ENCODE data around the gene OPCML.

Gene OPCML

DNA sequence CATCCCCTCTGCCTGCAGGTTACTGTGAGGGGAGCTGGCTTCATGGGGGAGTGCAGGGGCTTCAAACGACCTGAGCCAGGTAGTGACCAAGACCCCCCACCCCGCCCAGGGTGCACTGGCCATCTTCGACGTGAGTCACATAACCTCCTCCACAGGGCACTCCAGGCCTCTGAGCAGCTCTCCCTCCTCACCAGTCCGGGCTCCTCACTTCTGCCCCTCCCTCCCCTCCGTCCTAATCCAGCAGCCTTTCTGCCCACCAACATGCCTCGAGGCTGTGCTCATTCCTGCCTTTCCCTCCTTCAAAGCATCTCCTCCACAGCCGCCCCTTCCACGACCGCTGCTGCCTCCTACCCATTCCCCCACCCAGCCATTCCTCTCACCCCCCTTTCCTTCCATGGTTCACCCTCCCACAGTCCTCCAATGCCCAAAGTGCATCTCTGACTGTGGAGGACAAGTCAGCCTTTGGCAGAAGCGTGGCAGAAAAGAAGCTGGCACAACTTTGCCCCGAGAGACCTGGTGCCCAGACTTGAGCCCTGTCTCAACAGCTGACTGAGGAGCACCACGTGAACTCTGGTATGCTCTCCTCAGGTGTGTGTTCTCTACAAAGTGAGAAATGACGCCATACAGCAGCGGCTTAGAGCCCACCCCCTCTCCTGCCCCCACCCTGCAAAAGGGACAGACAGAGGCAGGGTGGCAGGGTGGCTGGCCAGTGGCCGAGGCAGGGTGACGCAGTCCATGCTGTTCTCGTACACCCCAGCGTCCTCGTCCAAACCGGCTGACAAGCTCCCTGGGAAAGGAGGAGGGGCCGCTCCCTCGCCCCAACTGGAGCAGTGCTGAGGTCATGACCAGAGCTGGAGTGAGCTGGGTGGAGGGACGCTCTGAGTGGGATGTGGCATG lies 30.4 kb downstream of the OPCML start:
- no peak for DNase-seq

DNA sequence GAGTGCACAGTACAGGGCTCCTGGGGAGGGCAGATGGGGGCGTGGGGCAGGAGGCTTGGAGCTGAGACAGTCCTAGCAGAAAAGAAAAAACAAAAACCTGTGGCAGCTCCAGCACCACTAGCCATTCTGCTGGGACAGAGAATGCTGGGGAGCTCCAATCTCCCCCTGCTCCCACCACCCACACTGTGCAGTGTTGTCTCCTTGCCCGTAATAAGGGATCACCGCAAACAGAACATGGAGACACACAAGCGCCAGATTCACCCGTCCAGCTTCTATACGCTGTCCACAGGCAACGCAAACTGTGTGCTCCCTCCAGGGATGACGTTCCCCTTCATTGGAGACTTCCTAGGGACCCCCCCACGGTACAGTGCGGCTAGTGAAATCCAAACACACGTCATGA lies 31.4 kb downstream of the OPCML start:
- no peak for DNase-seq

DNA sequence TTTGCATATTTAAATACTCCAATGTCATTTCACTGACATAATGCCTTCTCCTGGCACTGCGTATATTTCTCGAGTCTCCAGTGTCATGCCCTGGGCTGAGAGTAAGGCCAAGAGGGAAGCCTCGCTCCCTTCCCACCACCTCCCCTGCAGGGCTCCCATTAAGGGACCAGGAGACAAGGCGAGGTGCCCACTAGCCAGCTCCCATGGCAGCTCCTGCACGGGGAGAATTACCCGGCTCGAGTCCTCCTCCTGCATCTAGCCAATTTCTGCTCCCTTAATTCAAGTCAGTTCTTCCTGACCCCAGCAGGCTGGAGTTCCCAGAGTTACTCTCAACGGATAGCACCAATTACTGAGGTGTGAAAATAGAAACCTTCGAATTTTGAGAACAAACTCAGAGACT lies 31.9 kb downstream of the OPCML start:
- DNase-seq: no peak

DNA sequence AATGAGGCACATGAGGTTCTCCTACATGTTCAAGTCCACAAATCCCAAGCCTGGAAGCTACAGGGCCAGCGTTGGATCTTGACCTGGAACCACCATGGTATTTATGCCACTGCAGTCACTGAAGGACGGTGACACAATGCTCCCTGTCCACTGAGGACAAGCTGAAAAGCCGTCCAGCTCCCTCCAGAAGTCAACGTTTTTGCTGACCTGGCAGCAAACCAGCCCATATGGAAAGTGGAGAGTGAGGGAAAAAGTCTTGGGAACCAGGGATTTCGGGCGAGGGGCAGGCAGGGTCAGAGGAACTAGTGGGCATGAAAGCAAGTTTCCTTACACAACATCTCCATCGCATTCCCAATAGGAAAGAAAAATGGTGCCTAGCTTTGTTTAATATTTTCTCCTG lies 33.3 kb downstream of the OPCML start:
- DNase-seq: no peak

DNA sequence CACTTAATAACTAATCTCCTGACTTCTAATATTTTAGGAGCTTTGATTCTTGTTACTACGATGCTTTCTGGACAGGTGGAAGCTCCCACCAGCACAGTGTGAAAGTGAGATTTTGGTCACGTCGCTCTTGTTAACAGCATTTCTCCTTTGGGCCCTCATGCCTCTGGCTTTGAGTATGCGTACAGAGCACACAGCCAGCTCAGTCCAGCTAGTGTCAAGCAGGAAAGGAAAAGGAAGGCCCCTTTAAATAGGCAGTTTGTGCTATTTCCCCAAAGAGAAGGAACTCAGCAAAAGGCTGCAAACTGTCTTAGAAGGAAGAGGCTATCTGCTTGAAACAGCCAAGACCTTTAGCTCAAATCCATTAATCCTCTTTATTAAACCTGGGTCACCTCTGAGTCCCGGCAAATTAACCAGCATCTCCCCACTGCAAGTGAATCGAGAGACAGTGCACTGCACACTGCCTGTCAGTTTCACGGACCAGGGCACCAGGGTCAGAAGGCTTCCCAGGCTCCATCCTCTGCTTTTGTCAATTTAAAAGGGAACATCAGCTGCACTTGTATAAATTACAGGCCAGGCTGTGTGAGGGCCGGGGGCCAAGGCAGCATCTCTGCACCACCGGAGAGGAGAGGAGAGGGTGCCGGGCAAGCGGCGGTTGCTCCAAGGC lies 34.7 kb downstream of the OPCML start:
- no peak for DNase-seq

DNA sequence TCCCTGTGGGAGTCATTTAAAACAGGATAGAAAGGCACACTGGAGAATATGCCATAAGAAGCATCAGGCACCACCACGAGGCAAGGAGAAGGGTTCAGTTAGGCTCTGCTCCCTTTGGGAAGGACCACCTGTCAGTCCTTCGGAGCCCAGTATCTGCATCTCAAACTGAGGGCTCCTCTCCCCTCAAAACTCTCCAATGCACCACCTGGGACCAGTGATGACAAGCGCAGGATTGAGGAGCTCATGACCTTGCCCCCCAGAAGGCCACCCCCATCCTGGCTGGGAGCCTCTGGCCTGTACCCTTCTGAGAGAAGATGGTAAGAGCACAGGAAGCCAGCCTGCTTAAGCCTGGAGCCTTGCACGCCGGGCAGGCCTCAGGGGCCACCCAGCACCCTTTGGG lies 39.4 kb downstream of the OPCML start:
- DNase-seq: no peak

DNA sequence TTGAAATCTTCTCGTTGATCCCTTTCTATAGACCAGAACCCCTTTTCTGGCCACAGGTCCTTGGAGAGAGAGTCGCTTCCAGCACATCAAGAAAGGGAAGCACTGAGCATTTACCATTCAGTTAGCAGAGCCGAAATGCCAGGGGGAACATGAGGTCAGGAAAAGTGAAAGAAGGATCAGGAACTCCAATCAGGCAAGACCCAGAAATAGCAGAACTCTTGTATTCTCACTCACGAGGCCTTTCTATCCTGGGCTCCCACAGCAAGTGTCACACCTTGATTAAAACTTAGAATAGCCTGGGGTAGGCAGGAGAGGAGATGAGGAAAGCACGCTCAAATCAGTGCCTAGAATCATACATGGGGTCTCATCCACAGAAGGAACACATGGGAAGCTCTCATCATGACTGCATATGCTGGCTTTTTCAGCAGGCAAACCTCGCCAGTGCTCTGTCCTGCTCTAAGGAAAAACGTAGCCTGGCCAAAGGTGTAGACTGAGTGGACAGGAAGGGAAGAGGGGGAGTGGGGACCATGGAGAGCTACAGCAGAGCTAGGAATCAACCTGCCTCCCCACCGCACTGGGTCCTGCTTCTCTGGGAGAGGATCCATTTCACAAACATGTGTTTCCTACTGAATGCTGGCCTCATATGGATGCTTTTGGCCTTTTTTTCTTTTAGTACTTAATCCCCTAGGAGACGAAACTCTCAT lies 40.5 kb downstream of the OPCML start:
- no peak for DNase-seq

DNA sequence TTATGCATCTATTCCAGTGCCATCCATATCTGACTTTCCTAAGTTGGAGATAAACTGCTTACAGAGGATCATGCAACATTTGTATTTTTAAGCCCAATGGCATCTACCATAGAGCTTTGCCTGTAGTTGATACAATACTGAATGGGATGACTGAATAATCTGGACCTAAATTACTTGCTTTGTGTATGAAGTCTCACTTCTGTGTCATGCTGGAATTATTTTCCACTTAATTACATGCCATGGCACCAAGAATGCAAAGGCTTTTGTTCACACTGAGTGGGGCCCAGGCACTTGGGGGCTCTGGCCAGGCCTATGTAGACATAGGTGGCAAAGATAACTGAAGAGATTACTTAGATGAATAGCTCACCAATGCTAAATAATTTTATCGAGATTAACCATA lies 51.6 kb downstream of the OPCML start:
- no peak for DNase-seq

DNA sequence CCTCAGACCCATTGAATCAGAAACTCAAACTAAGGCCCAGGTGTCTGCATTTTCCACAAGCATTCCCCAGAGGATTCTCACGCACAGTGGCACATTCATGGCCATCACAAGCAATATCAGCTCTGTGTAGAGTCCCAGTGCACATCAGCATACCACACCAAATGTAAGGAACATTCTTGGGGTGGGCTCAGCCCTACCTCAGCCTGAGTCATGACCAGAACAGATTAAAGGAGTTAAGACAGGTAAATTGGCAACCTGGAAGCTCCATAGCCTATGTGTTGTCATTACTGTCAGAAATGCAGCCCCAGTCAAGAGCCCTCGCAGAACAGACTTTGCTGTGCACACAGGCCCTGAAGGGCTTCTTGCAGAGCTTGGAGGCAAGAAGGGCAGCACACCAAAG lies 53.1 kb downstream of the OPCML start:
- DNase-seq: no peak

DNA sequence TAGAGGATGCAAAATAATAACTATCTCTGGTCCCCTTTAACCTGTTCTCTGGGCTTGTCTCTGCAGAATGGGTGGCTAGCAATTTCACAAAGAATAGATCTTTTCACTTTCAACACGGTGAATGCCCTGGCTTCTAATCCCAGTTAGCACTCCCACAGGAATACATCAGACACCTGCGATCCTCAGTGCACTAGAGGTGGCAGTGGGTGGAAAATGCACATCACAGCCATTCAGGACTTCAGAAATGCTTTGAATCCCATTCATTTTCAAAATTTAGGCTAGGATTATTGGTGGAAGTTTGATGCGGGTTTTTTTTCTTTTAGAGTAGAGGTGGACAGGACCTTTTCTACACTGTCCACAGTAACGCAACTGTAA lies 55.1 kb downstream of the OPCML start:
- DNase-seq: no peak

DNA sequence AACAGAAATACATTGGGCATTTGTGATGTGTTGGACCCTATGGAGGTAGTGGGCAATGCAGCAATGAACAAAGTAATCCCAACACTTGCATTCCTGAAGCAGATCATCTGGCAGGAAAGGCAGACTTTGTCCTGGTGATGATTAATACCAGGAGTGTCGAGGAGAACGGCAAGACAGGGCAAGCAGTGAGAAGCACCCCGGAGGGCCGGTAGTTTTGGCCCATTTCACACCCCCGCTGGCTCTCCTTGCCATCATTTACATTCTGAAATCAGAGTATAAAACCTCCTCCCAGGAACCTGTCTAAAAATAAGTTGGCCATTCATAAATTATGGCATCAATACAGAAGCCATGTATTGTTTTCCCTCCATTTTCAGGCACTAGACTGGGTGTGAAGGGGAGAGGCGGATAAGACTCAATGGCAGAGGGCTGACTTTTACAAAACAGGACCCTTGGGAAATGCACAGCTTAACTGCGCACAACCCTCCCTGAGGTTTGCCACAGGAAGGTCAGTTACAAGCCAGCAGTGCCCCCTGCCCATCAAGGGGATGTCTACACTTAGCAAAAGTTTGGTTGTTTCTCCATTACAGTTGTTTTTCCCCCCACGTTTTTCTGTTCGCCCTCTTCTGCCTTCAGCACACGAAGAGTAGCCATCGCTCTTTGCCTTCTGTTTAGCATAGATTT lies 55.6 kb downstream of the OPCML start:
- no peak for DNase-seq

DNA sequence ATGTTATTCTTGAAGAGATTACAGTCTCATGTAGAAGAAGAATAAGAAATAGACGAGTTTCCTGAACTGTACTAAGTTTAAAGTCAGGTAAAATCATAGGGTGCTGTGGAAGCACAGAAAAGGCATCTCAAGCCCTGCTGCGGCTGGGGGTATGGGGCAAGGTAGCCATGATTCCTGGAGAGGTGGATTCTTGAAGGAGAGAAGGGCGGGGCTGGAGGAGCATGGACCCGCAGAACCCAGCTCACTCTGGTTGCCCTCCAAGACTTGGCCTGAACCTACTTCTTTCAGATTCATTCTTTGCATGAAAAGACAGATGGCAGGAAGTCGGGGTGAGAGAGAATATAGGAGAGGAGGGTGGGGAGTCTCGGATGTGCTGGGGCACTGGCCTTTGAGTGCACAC lies 57.8 kb downstream of the OPCML start:
- no peak for DNase-seq

DNA sequence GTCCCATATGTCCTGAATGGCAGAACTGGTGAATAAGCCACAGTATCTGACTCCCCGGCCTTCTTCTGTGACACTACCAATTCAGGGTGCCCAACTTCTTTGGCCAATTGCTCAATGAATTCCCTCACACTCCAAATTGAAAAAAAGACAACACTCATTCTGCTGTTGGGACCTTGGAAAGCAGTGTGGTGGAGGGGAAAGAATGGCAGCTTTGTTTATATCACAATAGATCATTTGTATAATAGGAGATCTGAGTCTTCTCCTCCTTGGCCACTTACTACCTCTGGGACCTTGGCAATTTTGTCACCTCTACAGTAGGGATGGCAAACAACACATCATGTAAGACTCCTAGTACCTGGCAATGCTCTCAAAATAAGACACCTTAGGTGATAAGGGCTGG lies 64.6 kb downstream of the OPCML start:
- no peak for DNase-seq

DNA sequence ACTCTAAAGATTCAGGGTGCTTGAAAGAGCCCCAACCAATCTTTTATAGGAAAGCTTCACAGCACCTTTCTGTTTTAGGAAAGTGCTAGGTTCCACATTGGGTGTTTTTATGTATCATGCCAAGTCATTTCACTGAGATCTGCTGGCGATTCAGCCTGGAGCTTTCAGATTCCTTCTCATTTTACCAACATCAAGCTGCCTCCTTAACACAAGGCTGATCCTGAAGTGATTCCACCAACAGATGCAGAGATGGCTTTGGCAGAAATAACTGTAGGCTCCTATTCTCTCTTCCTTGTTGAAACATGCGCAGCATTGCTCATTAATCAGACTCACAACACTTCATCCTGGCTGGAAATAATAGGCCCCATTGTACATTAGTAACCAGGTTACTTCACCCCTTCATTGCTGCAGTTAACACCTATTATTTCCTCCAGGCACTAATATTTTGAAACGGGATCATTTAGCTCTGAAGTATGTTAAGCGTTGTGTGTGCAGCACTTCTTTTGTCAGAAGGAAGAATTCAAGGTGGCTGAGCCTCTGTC lies 89.0 kb downstream of the OPCML start:
- DNase-seq: no peak

DNA sequence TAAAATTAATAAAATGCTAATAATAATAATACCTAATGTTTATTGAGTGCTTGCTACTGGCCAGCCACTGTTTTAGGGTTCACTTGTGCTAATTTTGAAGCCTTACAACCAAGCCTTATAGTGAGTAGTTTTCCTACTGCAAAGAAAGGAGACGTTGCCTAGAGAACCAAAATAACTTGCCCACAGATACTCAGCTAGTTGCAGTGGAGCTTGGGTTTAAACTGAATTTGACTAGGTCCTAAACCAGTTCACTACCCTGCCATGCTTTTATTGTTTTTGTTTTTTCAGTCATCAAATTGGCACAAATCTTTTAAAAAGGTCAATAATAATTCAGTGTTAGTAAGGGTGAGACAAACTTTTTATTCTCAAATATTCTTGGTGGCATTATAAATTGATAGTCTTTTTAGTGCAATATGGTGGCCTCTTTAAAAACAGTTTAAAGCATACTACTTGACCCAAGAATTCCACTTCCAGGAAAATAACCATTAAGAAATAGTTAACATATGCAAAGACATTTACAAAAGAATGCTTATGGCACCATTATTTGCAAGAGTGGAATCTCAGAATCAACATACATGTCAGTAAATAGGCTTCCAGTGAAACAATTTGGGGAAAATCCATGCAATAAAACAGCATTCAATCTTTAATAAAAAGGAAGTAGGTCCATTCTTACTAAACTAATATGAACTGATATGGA lies 90.2 kb downstream of the OPCML start:
- DNase-seq: no peak

DNA sequence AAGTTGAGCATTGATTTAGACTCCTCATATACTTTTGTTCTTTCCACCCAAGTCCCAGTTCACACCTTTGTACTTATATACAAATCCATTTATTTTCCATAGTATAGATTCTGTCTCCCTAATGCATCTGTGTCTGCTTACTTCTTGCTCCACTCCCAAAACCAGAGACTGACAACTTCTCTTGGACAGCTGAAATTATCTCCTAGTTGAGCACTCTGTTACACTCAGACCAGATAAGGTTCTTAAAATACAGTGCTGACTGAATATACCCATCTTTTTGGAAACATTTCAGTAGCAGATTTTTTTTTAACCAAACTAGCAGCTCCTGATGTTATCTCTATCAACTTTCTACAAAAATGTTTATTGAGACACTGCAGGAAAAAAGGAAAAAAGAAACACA lies 106.3 kb downstream of the OPCML start:
- no peak for DNase-seq

DNA sequence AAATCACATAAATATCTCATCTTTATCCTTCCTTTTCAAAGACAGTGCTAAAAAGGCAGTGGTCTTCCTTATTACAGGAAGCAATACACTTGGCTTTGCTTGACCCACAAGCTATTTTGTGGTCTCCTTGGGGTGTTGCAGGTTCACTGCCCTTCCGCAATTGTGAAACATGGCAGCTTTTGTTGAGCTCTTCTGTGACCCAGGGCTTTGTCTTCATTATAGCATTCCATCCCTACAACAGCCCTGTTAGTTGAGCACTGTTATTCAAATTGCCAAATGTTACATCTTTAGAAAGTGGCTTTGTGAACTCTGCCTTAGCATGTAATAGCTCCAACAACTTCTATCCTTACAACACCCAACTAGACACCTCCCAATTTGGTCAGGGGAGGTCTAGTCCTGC lies 107.1 kb downstream of the OPCML start:
- DNase-seq: no peak

DNA sequence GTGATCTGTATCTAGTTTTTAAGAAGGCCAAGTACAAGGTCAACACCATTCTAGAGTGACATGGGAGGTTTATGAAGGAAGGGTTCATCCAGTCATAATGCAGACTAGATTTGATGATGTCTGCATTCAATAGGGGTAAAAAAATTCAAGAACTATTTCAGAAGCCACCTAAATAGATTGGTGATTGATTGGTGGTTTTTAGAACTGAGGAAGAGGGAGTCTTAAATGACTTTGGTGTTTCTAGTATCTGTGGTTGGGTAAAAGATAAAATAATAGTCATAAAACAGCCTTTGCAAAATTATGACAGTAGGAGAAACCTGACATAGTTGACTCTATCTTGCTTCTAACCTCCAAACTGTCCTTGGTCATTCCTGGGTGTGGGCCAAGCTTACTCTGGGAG lies 114.1 kb downstream of the OPCML start:
- DNase-seq: no peak

DNA sequence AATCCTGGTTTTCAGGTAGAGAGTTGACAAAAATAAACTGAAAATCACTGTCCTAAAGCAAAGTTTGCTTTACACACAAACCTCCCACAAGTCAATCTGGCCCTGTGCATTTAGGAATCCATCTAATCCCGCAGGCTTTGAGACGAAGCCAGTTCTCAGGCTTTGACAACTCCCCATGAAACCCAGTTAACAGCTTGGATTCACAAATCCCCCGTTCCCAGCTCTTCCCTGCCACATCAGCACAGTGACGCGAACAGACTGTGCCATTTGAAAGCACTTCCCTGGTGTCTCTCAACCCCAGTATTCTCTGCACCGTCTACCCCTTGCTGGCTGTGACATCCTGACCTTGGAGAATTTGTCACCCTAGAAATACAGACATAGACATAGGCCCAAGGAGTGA lies 117.8 kb downstream of the OPCML start:
- no peak for DNase-seq

DNA sequence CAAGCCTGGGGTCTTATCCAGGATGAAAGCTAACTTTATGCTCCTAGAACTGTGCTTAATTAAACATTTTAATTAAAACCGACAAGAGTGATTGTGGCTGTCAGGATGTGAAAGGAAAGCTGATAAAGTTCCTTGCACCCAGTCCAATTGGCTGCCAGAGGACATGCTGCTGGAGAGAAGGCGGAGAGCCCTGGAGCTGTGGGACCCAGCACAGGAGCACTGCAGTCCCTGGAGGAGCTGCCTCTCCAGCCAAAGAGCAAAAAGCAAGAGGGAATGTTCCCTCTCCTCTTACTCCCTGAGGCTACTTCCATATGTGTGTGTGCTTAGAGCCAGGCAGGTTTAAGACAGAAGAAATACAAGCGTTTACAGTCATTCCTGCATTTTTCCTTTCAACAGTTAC lies 118.6 kb downstream of the OPCML start:
- no peak for DNase-seq

DNA sequence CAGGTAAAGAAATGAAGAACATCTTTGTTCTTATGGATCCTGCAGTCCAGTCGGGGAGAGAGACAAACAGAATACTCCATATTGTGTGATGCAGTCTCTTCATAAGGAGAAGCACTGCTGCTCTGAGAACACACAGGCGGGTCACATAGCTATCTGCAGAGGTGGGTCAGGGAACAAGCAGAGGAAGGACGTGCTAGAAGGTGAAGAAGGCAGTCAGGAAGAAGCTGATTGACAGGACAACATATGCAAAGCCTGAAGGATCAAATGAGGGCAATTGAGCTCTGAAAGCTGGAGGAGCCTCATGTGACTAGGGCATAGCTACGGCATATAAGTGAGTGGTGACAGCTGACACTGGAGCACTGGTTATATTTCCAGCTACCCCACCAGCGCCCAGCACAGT lies 122.5 kb downstream of the OPCML start:
- DNase-seq: no peak

DNA sequence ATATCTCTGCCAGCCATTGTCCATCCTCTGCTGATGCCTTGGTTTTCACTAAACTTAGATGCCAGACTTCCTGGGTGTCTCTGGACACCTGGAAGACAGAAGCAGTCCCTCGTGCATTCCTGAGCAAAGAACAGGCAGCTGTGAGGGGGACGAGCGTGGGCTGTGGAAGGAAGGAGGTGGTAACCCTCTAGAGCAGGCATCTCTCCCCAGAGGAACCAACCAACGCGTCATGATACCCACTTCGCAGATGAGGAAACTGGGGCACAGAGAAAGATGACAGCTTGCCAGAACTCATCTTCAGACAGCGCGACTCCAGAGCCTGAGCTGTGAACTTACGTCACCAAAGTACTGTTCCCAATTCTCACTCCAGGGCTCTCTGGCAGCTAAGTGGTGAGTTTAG lies 123.4 kb downstream of the OPCML start:
- no peak for DNase-seq

DNA sequence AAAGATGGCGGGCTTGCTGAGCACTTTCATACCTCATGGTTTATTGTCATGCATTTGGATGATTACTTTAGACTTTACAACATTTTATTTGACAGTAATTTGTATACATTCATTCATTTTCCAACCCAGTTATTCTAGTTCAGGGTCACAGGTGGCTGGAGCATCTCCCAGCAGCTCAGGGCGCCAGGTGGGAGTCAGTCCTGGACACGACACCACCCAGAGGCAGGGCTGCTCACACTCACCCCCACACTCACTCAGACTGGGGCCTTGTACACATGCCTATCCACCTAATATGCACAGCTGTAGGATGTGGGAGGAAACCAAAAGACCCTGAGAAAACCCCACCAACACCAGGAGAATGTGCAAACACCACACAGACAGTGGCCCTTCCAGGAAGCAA lies 123.9 kb downstream of the OPCML start:
- DNase-seq: no peak

All from activated gamma-delta T cell (primary cell).